ENCODE measurements around the gene CDKN2AIP. TPM values are rescaled to one million over a fixed set of nuclear protein-coding genes. Genes with fewer than 3 reads are reported as not detected.

The CDKN2AIP gene
- total and polyA plus RNA-seq, 4 donors: 9.1 to 19.6 (median 11.4) TPM

DNA sequence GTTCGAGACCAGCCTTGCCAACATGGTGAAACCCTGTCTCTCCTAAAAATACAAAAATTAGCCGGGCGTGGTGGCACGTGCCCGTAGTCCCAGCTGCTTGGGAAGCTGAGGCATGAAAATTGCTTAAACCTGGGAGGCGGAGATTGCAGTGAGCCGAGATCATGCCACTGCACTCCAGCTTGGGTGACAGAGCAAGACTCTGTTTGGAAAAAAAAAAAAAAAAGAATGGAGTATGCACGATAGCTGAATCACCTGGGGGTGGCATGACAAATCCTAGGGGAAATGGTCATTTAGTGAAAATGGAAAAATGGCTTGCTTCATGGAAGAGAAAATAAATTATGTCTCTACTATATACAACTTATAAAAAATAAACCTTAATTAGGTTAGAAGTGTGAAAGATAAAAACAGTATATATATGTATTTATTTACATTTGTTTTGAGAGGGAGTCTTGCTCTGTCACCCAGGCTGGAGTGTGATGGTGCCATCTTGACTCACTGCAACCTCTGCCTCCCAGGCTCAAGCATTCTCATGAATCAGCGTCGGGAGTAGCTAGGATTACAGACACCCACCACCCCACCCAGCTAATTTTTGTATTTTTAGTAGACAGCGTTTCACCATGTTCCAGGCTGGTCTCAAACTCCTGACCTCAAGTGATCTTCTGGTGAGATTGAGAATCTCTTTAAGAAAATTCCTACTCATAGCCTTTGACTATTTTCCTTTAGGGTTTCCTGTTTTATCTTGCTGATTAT, 41.1 kb downstream of the CDKN2AIP start:
- no peaks in the 10 kb centered on the region for H3K36me3 ChIP-seq (ENCODE audit: control insufficient read depth in 4 of 4, insufficient read depth in 4 of 4, low read length in 4 of 4)
- H3K27me3 ChIP-seq (ENCODE audit: control insufficient read depth in 3 of 3, insufficient read depth in 3 of 3, low read length in 2 of 3): no peaks in the 10 kb centered on the region
- TF ChIP-seq, protein P1, sequence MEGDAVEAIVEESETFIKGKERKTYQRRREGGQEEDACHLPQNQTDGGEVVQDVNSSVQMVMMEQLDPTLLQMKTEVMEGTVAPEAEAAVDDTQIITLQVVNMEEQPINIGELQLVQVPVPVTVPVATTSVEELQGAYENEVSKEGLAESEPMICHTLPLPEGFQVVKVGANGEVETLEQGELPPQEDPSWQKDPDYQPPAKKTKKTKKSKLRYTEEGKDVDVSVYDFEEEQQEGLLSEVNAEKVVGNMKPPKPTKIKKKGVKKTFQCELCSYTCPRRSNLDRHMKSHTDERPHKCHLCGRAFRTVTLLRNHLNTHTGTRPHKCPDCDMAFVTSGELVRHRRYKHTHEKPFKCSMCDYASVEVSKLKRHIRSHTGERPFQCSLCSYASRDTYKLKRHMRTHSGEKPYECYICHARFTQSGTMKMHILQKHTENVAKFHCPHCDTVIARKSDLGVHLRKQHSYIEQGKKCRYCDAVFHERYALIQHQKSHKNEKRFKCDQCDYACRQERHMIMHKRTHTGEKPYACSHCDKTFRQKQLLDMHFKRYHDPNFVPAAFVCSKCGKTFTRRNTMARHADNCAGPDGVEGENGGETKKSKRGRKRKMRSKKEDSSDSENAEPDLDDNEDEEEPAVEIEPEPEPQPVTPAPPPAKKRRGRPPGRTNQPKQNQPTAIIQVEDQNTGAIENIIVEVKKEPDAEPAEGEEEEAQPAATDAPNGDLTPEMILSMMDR (IDR thresholded peaks at IDR 0.05; ENCODE audit: control extremely low read depth, extremely low read depth): no peak
- no peaks in the 10 kb centered on the region for H3K9me3 ChIP-seq (ENCODE audit: control insufficient read depth in 4 of 4, insufficient read depth in 3 of 4, low read length in 3 of 4)
- H3K4me1 ChIP-seq (ENCODE audit: control insufficient read depth in 5 of 5, insufficient read depth in 5 of 5, low read length in 5 of 5): no peaks in the 10 kb centered on the region
- no peak overlapping the region for H3K9ac ChIP-seq (ENCODE audit: insufficient read depth in 1 of 2, low read length in 2 of 2)
- H3K4me3 ChIP-seq: no peak overlapping the region
- ATAC-seq (ENCODE audit: insufficient read depth, low FRiP score): no peak
- WGBS, 2 donors: 82 to 88% methylated on average over 11 of the region's 11 CpGs
- DNase-seq: no peak
- no peak overlapping the region for H3K27ac ChIP-seq (ENCODE audit: low read depth in 1 of 2, low read length in 1 of 2)

DNA sequence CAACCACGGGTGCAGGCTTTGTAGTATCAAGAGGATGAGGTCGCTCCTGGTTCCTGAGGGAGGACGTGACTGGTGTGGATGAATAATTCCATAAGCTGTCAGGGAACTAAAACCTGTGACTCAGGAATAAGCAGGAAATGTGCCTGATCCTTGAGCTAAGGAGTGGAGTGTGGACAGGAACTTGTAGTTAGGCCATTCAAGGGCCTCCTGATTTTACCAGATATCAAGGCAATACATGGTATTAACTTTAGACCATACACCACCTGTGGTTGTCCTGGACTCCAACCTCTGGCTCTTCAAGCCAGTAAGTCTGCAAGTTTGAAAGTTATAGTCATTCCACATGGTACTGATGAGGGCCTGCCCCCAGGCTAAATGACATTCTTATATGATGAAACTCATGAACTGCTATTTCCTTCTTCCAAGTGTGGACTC, 48.4 kb downstream of the CDKN2AIP start:
- WGBS, 2 donors: 88 to 96% methylated on average over 3 of the region's 3 CpGs
- Histone ChIP-seq H3K27ac (ENCODE audit: low read depth in 1 of 2, low read length in 1 of 2) (no peak overlapping the region), H3K4me1 (ENCODE audit: control insufficient read depth in 5 of 5, insufficient read depth in 5 of 5, low read length in 5 of 5) (no peaks in the 10 kb centered on the region), H3K9ac (ENCODE audit: insufficient read depth in 1 of 2, low read length in 2 of 2) (no peak overlapping the region), H3K27me3 (ENCODE audit: control insufficient read depth in 3 of 3, insufficient read depth in 3 of 3, low read length in 2 of 3) (no peaks in the 10 kb centered on the region), H3K9me3 (ENCODE audit: control insufficient read depth in 4 of 4, insufficient read depth in 3 of 4, low read length in 3 of 4) (peaks cover 0 to 6% (median under 1%) of the 10 kb centered on the region in 4 donors), H3K4me3 (no peak overlapping the region), H3K36me3 (ENCODE audit: control insufficient read depth in 4 of 4, insufficient read depth in 4 of 4, low read length in 4 of 4) (peaks cover 1 to 17% (median 6%) of the 10 kb centered on the region in 4 donors)
- no peak for DNase-seq
- TF ChIP-seq, protein P1 (IDR thresholded peaks at IDR 0.05; ENCODE audit: control extremely low read depth, extremely low read depth): no peak
- ATAC-seq (ENCODE audit: insufficient read depth, low FRiP score): no peak

DNA sequence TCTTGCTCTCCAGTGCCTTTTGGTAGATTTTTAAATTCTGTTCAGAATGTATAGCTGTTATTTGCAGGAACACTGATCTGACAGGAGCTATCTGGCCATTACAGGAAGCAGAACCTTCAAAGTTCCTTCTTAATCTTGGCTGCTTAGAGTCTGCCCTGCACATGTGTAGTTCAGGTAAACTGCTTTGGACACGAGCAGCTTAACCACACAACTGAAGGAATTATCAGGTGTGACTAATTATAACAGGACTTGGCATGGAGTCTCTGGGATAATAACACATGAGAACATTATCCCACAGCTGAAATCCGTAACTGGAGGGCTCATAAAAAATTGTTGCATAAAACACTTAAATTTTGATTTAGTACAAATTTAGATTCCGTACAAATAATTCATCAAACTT, 48.8 kb downstream of the CDKN2AIP start:
- Histone ChIP-seq H3K9me3 (ENCODE audit: control insufficient read depth in 4 of 4, insufficient read depth in 3 of 4, low read length in 3 of 4) (peaks cover 0 to 6% (median under 1%) of the 10 kb centered on the region in 4 donors), H3K27me3 (ENCODE audit: control insufficient read depth in 3 of 3, insufficient read depth in 3 of 3, low read length in 2 of 3) (no peaks in the 10 kb centered on the region), H3K36me3 (ENCODE audit: control insufficient read depth in 4 of 4, insufficient read depth in 4 of 4, low read length in 4 of 4) (peaks cover 1 to 17% (median 6%) of the 10 kb centered on the region in 4 donors), H3K9ac (ENCODE audit: insufficient read depth in 1 of 2, low read length in 2 of 2) (no peak overlapping the region), H3K4me1 (ENCODE audit: control insufficient read depth in 5 of 5, insufficient read depth in 5 of 5, low read length in 5 of 5) (no peaks in the 10 kb centered on the region), H3K4me3 (no peak overlapping the region), H3K27ac (ENCODE audit: low read depth in 1 of 2, low read length in 1 of 2) (no peak overlapping the region)
- ATAC-seq (ENCODE audit: insufficient read depth, low FRiP score): no peak
- no peak for DNase-seq
- 87 to 91% methylated on average over 3 of the region's 3 CpGs for WGBS, 2 donors
- TF ChIP-seq, protein P1 (IDR thresholded peaks at IDR 0.05; ENCODE audit: control extremely low read depth, extremely low read depth): no peak

Measured in lung (tissue), 12 donors.